GM19043 (cell line): ENCODE results near the gene CYP2S1.
"Not testable (repeated sequence)": the region's sequence is repeated elsewhere in the genome, so short reads cannot be mapped to it uniquely, and the experiment has no call there.

Source experiments
- ATAC-seq: cut with Tn5 transposase; IDR thresholded peaks from one replicate; pipeline ENCODE4 v1.9.1; 2021; ENCODE audit warnings: low read depth; ENCODE audit not compliant: unreplicated experiment

The CYP2S1 gene

GRCh38 chr19:41225238-41226052 is 32.4 kb downstream of the CYP2S1 start:
- no peak for ATAC-seq

GRCh38 chr19:41226053-41226873 is 33.2 kb downstream of the CYP2S1 start:
- no peak for ATAC-seq

GRCh38 chr19:41226874-41227390 is 33.9 kb downstream of the CYP2S1 start:
- no peak for ATAC-seq

GRCh38 chr19:41228486-41228885 is 35.5 kb downstream of the CYP2S1 start:
- no peak for ATAC-seq

- not testable (repeated sequence) for ATAC-seq
These were observed 36.3 kb downstream of the CYP2S1 start for GRCh38 chr19:41229338-41229737.

GRCh38 chr19:41230067-41230857 is 37.2 kb downstream of the CYP2S1 start:
- no peak for ATAC-seq

GRCh38 chr19:41232686-41233085 is 39.7 kb downstream of the CYP2S1 start:
- ATAC-seq: no peak

- no peak for ATAC-seq
These were observed 40.8 kb downstream of the CYP2S1 start for GRCh38 chr19:41233748-41234240.

- ATAC-seq: no peak
These were observed 41.6 kb downstream of the CYP2S1 start for GRCh38 chr19:41234512-41235168.

GRCh38 chr19:41235480-41235879 is 42.5 kb downstream of the CYP2S1 start:
- no peak for ATAC-seq

- ATAC-seq: no peak
These were observed 45.2 kb downstream of the CYP2S1 start for GRCh38 chr19:41238244-41238643.

GRCh38 chr19:41239363-41239762 is 46.3 kb downstream of the CYP2S1 start:
- ATAC-seq: no peak

GRCh38 chr19:41239961-41240574 is 47.0 kb downstream of the CYP2S1 start:
- ATAC-seq: no peak

GRCh38 chr19:41241859-41242258 is 48.8 kb downstream of the CYP2S1 start:
- no peak for ATAC-seq

- no peak for ATAC-seq
These were observed 51.1 kb downstream of the CYP2S1 start for GRCh38 chr19:41244117-41244516.

- no peak for ATAC-seq
These were observed 52.8 kb downstream of the CYP2S1 start for GRCh38 chr19:41245843-41246242.

GRCh38 chr19:41248895-41249294 is 55.9 kb downstream of the CYP2S1 start:
- no peak for ATAC-seq

GRCh38 chr19:41249707-41250423 is 56.8 kb downstream of the CYP2S1 start:
- no peak for ATAC-seq

GRCh38 chr19:41253660-41254059 is 60.6 kb downstream of the CYP2S1 start:
- no peak for ATAC-seq
